Fibroblast of mammary gland (primary cell): ENCODE results near the gene ATRN.

ENCODE experiments used
- DNase-seq: peaks from one replicate; pipeline ENCODE4 v3.0.0-alpha.2; 2010; ENCODE audit warnings: low read depth
- H3K4me3 ChIP-seq: 2 replicates; pipeline ENCODE4 v1.5.1; 2011; ENCODE audit warnings: low read depth, mild to moderate bottlenecking, low read length, moderate library complexity; ENCODE audit not compliant: control insufficient read depth
- TF ChIP-seq, protein P1 (sequence below): conservative IDR thresholded peaks from 2 replicates; pipeline ENCODE4 v1.5.1; 2011; ENCODE audit warnings: low read depth, low read length, inconsistent platforms; ENCODE audit not compliant: control insufficient read depth, insufficient read depth

Gene ATRN

DNA sequence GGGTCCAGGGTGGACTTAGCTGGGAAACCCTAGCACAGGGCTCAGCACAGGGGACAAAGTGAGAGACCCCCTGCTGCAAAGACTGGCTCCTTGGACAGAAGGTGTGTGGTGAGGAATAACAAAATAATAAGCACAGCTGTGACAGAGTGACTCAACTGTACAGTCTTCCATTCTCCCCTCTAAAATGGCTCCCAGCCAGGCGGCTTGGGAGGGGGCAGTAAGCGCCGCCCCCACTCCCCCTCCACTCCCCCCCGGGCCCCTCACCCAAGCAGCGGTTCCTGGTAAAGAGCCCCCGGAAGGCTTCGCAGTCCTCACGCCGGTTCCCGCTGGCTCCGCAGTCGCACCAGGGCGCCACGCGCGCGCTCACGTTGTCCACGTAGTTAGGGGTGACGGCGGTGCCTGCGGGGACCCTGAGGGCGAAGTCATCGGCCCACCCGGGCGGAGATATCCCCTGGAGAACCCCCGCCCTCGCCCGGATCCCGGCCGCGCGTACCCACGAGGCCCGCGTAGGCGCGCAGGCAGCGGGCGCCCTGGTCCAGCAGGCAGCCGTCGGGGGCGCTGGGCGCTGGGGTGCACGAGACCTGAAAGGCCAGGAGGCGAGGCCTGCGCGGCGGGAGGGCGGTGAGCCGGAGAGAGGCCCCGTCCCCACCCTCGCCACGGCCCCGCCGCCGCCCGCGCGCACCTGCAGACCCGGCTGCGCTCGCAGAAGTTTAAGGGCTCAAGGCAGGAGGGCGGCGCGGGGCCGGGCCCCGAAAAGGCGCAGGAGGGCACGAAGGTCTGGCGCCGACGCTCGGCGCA is 189.6 kb downstream of the ATRN start:
- DNase-seq: no peak
- H3K4me3 ChIP-seq: no peak overlapping the region
- TF ChIP-seq, protein P1, sequence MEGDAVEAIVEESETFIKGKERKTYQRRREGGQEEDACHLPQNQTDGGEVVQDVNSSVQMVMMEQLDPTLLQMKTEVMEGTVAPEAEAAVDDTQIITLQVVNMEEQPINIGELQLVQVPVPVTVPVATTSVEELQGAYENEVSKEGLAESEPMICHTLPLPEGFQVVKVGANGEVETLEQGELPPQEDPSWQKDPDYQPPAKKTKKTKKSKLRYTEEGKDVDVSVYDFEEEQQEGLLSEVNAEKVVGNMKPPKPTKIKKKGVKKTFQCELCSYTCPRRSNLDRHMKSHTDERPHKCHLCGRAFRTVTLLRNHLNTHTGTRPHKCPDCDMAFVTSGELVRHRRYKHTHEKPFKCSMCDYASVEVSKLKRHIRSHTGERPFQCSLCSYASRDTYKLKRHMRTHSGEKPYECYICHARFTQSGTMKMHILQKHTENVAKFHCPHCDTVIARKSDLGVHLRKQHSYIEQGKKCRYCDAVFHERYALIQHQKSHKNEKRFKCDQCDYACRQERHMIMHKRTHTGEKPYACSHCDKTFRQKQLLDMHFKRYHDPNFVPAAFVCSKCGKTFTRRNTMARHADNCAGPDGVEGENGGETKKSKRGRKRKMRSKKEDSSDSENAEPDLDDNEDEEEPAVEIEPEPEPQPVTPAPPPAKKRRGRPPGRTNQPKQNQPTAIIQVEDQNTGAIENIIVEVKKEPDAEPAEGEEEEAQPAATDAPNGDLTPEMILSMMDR: no peak

GRCh38 chr20:3661060-3661813 is 190.4 kb downstream of the ATRN start:
- H3K4me3 ChIP-seq: no peak overlapping the region
- DNase-seq: no peak
- TF ChIP-seq, protein P1: no peak

- DNase-seq: no peak
- TF ChIP-seq, protein P1: no peak
- H3K4me3 ChIP-seq: no peak overlapping the region
Observed at GRCh38 chr20:3661814-3662665, 191.2 kb downstream of the ATRN start.

- TF ChIP-seq, protein P1: no peak
- no peak within 1 kb of the TSS for H3K4me3 ChIP-seq
- DNase-seq: no peak
Observed at GRCh38 chr20:3663031-3663701, 192.3 kb downstream of the ATRN start, which contains the start of gene GFRA4. GFRA4 (minus strand) TSS chr20:3663399; CDS start chr20:3663399, 0 bp downstream.

DNA sequence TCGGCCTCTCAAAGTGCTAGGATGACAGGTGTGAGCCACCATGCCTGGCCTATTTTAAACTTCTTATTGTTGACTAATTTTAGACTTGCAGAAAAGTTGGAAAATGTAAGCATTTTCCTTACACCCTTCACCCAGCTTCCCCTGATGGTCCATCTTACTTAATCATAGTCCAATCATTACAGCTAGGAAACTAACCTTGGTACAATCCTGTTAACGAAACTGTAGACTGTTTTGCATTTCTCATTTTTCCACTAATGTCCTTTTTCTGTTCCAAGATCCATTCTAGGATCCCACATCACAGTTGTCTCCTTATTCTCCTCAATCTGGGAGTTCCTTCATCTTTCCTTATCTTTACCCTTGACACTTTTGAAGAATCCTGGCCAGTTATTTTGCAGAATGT is 193.0 kb downstream of the ATRN start:
- no peak overlapping the region for H3K4me3 ChIP-seq
- no peak for DNase-seq
- TF ChIP-seq, protein P1: no peak

DNA sequence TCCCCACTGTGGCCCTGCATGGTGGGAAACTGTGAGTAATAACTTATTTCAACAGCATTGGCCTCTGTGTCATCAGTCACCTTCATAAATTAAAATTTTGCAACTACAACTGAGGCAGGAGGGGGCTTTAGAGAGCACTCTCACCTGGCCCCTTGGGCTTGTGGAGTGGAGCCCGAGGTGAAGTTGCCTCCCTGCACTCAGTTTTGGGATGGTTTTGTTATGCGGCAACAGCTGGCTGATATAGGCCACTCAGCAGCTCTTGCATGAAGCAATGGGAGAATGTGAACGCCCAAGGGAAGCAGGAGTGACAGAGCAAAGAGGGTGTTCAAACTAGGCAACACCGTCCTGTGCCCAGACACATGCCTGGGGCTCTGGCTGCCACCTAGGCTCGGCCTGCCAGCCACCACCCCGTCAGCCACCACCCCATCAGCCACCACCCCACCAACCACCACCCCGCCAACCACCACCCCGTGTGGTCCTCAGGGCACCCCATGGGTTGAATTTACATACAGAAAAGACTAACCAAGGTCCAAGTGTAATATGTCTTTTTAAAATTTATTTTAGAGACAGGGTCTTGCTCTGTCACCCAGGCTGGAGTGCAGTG is 196.7 kb downstream of the ATRN start:
- TF ChIP-seq, protein P1: no peak
- DNase-seq: no peak
- no peak overlapping the region for H3K4me3 ChIP-seq
